NB4 (cell line): ENCODE results near the gene BRINP2.

Source experiments
- MYC ChIP-seq: IDR thresholded peaks from 2 replicates; pipeline ENCODE4 v1.6.1; 2011; ENCODE audit warnings: low read depth, low read length
- POLR2A ChIP-seq: IDR thresholded peaks from 2 replicates; pipeline ENCODE4 v1.6.1; 2011; ENCODE audit warnings: mild to moderate bottlenecking; ENCODE audit not compliant: insufficient read length; ENCODE audit errors: extremely low read depth
- TF ChIP-seq, protein P1 (sequence below): IDR thresholded peaks from one replicate; pipeline ENCODE4 v1.5.1; 2012; ENCODE audit warnings: low read depth, low read length
- TF ChIP-seq, protein P2 (sequence below): IDR thresholded peaks from 2 replicates; pipeline ENCODE4 v1.6.1; 2011; ENCODE audit warnings: low read depth, low read length

DNA sequence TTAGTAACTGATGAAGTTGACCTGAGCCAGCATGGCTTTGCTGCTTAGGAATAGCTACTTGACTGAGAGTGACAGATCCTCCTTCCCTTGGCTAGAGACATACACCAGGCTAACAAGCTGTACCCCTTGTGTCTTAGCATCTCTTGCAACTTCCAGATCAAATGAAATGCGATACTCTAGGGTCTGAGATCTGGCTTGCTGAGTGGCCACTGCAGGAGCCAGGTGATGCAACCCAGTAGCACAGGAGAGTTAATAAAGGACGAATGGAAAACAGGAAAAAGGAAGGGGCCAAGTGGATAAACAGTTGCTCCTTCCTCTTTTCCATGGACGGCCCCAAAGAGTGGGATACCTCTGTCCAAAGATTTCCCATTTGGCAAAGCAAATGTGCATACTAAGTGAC is 44.5 kb upstream of the BRINP2 start:
- TF ChIP-seq, protein P1, sequence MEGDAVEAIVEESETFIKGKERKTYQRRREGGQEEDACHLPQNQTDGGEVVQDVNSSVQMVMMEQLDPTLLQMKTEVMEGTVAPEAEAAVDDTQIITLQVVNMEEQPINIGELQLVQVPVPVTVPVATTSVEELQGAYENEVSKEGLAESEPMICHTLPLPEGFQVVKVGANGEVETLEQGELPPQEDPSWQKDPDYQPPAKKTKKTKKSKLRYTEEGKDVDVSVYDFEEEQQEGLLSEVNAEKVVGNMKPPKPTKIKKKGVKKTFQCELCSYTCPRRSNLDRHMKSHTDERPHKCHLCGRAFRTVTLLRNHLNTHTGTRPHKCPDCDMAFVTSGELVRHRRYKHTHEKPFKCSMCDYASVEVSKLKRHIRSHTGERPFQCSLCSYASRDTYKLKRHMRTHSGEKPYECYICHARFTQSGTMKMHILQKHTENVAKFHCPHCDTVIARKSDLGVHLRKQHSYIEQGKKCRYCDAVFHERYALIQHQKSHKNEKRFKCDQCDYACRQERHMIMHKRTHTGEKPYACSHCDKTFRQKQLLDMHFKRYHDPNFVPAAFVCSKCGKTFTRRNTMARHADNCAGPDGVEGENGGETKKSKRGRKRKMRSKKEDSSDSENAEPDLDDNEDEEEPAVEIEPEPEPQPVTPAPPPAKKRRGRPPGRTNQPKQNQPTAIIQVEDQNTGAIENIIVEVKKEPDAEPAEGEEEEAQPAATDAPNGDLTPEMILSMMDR = no peak
- TF ChIP-seq POLR2A = no peak
- TF ChIP-seq MYC = no peak
- TF ChIP-seq, protein P2, sequence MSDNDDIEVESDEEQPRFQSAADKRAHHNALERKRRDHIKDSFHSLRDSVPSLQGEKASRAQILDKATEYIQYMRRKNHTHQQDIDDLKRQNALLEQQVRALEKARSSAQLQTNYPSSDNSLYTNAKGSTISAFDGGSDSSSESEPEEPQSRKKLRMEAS = no peak
